HG03460 (cell line): ENCODE results near the gene LYSMD4.

Experiments
- ATAC-seq: cut with Tn5 transposase; IDR thresholded peaks from one replicate; pipeline ENCODE4 v1.9.1; 2021; ENCODE audit not compliant: unreplicated experiment

LYSMD4 gene

GRCh38 chr15:99732124-99732750 is 1.0 kb downstream of the LYSMD4 start:
- no peak for ATAC-seq

GRCh38 chr15:99731336-99732123 is 1.7 kb downstream of the LYSMD4 start:
- no peak for ATAC-seq

GRCh38 chr15:99729920-99730319 is 3.3 kb downstream of the LYSMD4 start:
- no peak for ATAC-seq

GRCh38 chr15:99729327-99729726 is 3.9 kb downstream of the LYSMD4 start:
- no peak for ATAC-seq

GRCh38 chr15:99728916-99729315 is 4.3 kb downstream of the LYSMD4 start:
- ATAC-seq = no peak

GRCh38 chr15:99727733-99728132 is 5.5 kb downstream of the LYSMD4 start:
- ATAC-seq = no peak

- no peak for ATAC-seq
Observed at GRCh38 chr15:99727330-99727729, 5.9 kb downstream of the LYSMD4 start.

GRCh38 chr15:99726333-99726732 is 6.9 kb downstream of the LYSMD4 start:
- ATAC-seq = no peak

GRCh38 chr15:99722406-99722805 is 10.8 kb downstream of the LYSMD4 start:
- no peak for ATAC-seq

GRCh38 chr15:99721896-99722295 is 11.3 kb downstream of the LYSMD4 start:
- no peak for ATAC-seq

GRCh38 chr15:99721104-99721778 is 12.0 kb downstream of the LYSMD4 start:
- no peak for ATAC-seq

- no peak for ATAC-seq
Observed at GRCh38 chr15:99720533-99720932, 12.7 kb downstream of the LYSMD4 start.

GRCh38 chr15:99719096-99719541 is 14.1 kb downstream of the LYSMD4 start:
- peak; percentile 69 for ATAC-seq

GRCh38 chr15:99718421-99718820 is 14.8 kb downstream of the LYSMD4 start:
- no peak for ATAC-seq

- ATAC-seq = peak; percentile 23
Observed at GRCh38 chr15:99717161-99718009, 15.9 kb downstream of the LYSMD4 start.

- no peak for ATAC-seq
Observed at GRCh38 chr15:99716540-99717095, 16.6 kb downstream of the LYSMD4 start.

- no peak for ATAC-seq
Observed at GRCh38 chr15:99712415-99712814, 20.8 kb downstream of the LYSMD4 start.

- ATAC-seq = no peak
Observed at GRCh38 chr15:99711625-99712024, 21.6 kb downstream of the LYSMD4 start.

- ATAC-seq = no peak
Observed at GRCh38 chr15:99709243-99709986, 23.8 kb downstream of the LYSMD4 start.

GRCh38 chr15:99708563-99708962 is 24.7 kb downstream of the LYSMD4 start:
- ATAC-seq = no peak
